Measurements from ENCODE around the gene RAD51AP1. TPM values are rescaled to one million over a fixed set of nuclear protein-coding genes. Genes with fewer than 3 reads are reported as not detected.

The RAD51AP1 gene
- total and polyA plus RNA-seq, 12 donors = 0.35 to 3.4 (median 1.1) TPM

GRCh38 chr12:4591180-4591687 is 52.5 kb downstream of the RAD51AP1 start:
- Histone ChIP-seq H3K27me3 (peaks cover 0 to 16% (median 0%) of the 10 kb centered on the region in 7 donors), H3K4me3 (no peak overlapping the region), H3K4me1 (no peaks in the 10 kb centered on the region), H3K9me3 (no peaks in the 10 kb centered on the region), H3K27ac (no peak overlapping the region), H3K36me3 (no peaks in the 10 kb centered on the region)
- TF ChIP-seq CTCF (IDR thresholded peaks at IDR 0.05) = no peak
- intact Hi-C loops (cut with DNase I) = no loop called here
- DNase-seq = no peak
- no peak for ATAC-seq
- 66 to 75% methylated on average over 7 of the region's 7 CpGs for WGBS, 2 donors

GRCh38 chr12:4595881-4596280 is 57.2 kb downstream of the RAD51AP1 start:
- DNase-seq = no peak
- no peaks in the 10 kb centered on the region for H3K9me3 ChIP-seq
- H3K4me3 ChIP-seq = no peak overlapping the region
- H3K4me1 ChIP-seq = no peaks in the 10 kb centered on the region
- WGBS, 2 donors = 94 to 97% methylated on average over 6 of the region's 6 CpGs
- no peak for ATAC-seq
- no peaks in the 10 kb centered on the region for H3K27me3 ChIP-seq
- no peak for TF ChIP-seq CTCF (IDR thresholded peaks at IDR 0.05)
- H3K36me3 ChIP-seq = no peaks in the 10 kb centered on the region
- no peak overlapping the region for H3K27ac ChIP-seq
- intact Hi-C loops (cut with DNase I) = no loop called here

- intact Hi-C loops (cut with DNase I) = loop anchor here in 1 of 10 donors (10.0 kb wide), 1 partner anchor 151 kb away; no protein-coding TSS in a partner anchor
- Histone ChIP-seq H3K27ac (no peak overlapping the region), H3K36me3 (peaks cover 0 to 6% (median 0%) of the 10 kb centered on the region in 9 donors), H3K4me3 (no peak overlapping the region), H3K4me1 (peaks cover 0 to 22% (median 11%) of the 10 kb centered on the region in 9 donors), H3K9me3 (no peaks in the 10 kb centered on the region), H3K27me3 (no peaks in the 10 kb centered on the region)
- 65 to 69% methylated on average over 7 of the region's 7 CpGs for WGBS, 2 donors
- TF ChIP-seq CTCF (IDR thresholded peaks at IDR 0.05) = no peak
- DNase-seq (no peak), ATAC-seq (no peak)
Measured at GRCh38 chr12:4603421-4603820, 64.7 kb downstream of the RAD51AP1 start.

- ATAC-seq (no peak), DNase-seq (no peak)
- H3K36me3 ChIP-seq = peaks cover 0 to 6% (median 0%) of the 10 kb centered on the region in 9 donors
- no peak overlapping the region for H3K27ac ChIP-seq
- no peaks in the 10 kb centered on the region for H3K27me3 ChIP-seq
- WGBS, 2 donors = 19 to 38% methylated on average over 1 of the region's 1 CpG
- no peaks in the 10 kb centered on the region for H3K9me3 ChIP-seq
- intact Hi-C loops (cut with DNase I) = loop anchor here in 2 of 10 donors (1.0 to 10.0 kb wide), 2 partner anchors 151 to 154 kb away; no protein-coding TSS in a partner anchor
- no peak overlapping the region for H3K4me3 ChIP-seq
- no peak for TF ChIP-seq CTCF (IDR thresholded peaks at IDR 0.05)
- peaks cover 0 to 22% (median 11%) of the 10 kb centered on the region in 9 donors for H3K4me1 ChIP-seq
Measured at GRCh38 chr12:4603946-4604345, 65.3 kb downstream of the RAD51AP1 start.

Measured in heart right ventricle (tissue), 16 donors.